Activated CD4-positive, alpha-beta T cell treated with anti-CD3 and anti-CD28 coated beads, Interleukin-2, amount 50 U/mL, for 24 hours (primary cell): ENCODE measurements around the gene IGF1R.
"Not testable (repeated sequence)": the region's sequence is repeated elsewhere in the genome, so short reads cannot be mapped to it uniquely, and the experiment has no call there.

Source experiments
- DNase-seq, 2 donors: peaks; one replicate each; pipeline ENCODE4 v3.0.0-alpha.2; 2020; ENCODE audit warnings: low read depth in 1 of 2, low spot score in 1 of 2

Gene IGF1R

GRCh38 chr15:98955961-98956723 lies 307.8 kb downstream of the IGF1R start:
- no peak for DNase-seq

DNA sequence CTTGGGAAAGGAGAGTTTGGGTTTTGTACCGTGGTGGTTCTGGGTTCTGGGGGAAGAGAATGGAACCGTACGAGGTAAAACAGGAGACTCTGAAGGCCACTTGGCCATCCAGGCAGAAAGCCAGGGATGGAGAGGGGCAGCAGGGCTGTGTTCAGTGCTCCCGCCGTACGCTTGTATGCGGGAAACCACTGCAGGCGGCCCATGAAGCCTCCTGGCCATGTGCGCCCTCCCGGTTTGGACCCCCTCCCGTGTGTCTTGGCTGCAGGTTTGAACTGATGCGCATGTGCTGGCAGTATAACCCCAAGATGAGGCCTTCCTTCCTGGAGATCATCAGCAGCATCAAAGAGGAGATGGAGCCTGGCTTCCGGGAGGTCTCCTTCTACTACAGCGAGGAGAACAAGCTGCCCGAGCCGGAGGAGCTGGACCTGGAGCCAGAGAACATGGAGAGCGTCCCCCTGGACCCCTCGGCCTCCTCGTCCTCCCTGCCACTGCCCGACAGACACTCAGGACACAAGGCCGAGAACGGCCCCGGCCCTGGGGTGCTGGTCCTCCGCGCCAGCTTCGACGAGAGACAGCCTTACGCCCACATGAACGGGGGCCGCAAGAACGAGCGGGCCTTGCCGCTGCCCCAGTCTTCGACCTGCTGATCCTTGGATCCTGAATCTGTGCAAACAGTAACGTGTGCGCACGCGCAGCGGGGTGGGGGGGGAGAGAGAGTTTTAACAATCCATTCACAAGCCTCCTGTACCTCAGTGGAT lies 308.6 kb downstream of the IGF1R start:
- no peak for DNase-seq

- DNase-seq = no peak
These were observed 309.3 kb downstream of the IGF1R start for GRCh38 chr15:98957655-98958054.

GRCh38 chr15:98958076-98958475 lies 309.7 kb downstream of the IGF1R start:
- DNase-seq = no peak

- no peak for DNase-seq
These were observed 310.7 kb downstream of the IGF1R start for GRCh38 chr15:98958918-98959639.

GRCh38 chr15:98959640-98960007 lies 311.3 kb downstream of the IGF1R start:
- no peak for DNase-seq

DNA sequence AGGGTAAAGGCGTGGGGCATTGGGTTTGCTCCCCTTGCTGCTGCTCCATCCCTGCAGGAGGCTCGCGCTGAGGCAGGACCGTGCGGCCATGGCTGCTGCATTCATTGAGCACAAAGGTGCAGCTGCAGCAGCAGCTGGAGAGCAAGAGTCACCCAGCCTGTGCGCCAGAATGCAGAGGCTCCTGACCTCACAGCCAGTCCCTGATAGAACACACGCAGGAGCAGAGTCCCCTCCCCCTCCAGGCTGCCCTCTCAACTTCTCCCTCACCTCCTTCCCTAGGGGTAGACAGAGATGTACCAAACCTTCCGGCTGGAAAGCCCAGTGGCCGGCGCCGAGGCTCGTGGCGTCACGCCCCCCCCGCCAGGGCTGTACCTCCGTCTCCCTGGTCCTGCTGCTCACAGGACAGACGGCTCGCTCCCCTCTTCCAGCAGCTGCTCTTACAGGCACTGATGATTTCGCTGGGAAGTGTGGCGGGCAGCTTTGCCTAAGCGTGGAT lies 312.3 kb downstream of the IGF1R start:
- no peak for DNase-seq

GRCh38 chr15:98963444-98963843 lies 315.1 kb downstream of the IGF1R start:
- DNase-seq = no peak

GRCh38 chr15:98964466-98965133 lies 316.3 kb downstream of the IGF1R start:
- DNase-seq = no peak

DNA sequence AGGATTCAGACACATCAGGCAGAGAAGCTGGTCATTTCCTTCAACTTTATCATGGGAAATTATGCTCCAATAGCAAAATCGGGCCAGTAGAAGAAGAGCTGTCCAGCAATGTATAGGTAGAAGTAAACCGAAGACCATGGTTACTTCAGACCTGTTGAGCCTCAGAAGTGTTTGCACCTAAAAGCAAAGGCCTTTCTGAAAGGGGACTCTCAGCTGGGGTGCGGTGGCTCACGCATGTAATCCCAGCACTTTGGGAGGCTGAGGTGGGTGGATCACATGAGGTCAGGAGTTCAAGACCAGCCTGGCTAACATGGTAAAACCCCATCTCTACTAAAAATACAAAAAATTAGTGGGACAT lies 316.8 kb downstream of the IGF1R start:
- not testable (repeated sequence) for DNase-seq

DNA sequence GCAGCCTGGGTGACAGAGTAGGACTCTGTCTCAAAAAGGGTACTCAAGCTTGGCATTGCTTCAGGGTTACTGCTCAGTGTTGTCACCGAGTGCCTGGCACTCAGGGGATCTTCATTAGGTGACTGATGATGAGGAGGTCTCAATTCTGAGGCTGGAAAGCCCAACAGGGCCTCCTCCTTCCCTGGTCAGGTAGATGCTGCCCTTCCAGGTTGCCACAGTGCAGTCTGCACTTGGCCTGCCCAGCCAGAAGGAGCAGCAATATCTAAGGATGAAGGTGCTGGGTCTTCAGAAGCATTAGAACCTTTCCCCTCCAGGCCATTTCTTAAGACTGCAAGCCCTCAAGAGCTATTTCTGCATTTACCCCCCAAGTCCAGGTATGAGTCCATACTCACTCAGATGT lies 317.3 kb downstream of the IGF1R start:
- no peak for DNase-seq

- no peak for DNase-seq
These were observed 317.9 kb downstream of the IGF1R start for GRCh38 chr15:98966091-98966787.

DNA sequence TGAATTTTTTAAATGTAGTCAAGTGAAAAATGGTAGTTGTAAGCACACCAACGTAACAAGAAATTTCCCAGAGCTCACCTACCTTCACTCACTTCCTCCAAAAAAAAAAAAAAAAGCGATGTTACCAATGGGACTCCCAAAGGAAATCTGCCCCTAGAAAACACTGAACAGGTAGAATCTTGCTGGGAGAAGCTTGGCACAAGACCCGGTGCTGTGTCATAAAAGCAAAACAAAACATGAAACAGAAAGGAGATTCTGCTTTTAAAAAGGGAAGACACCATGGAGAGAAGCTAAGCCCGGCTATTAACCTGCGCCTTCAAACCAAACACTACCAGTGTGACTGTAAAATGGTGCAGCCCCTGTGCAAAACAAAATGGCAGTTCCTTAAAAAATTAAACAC lies 318.8 kb downstream of the IGF1R start:
- DNase-seq = no peak

DNA sequence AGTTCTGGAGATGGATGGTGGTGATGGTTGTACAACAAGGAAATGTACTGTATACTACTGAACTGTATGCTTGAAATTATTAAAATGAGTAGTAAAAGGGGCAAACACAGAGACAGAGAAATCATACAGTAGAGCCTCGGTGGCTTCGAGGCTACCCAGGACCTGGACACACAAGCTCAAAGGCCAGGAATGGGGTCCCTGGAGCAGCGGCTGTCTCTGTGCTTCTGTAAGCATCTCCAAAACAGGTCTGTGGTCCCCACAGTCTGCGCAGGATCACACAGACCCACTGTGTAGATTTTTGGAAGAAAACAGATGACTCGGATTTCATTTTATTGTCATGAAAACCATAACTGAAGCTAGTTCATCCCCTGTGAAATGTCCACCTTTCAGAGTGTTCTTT lies 319.6 kb downstream of the IGF1R start:
- DNase-seq = no peak

DNA sequence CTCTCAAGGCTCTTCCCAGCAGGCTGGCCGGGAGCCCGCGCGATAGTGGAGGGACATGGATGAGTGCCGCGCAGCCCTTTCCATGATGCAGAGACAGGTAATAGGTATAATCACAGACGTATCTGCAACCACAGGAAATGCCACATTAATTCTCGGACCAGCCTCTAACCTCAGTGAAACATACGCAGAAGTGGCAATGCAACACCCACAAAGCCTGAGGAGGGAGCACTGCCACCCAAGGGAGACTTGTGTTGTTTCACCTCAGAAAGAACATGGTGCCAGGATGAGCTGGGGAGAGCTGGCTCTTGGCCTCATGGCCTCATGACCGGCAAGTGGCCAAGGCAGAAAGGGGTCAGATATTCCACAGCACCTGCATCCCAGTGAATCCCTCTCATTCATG lies 320.2 kb downstream of the IGF1R start:
- DNase-seq = no peak

DNA sequence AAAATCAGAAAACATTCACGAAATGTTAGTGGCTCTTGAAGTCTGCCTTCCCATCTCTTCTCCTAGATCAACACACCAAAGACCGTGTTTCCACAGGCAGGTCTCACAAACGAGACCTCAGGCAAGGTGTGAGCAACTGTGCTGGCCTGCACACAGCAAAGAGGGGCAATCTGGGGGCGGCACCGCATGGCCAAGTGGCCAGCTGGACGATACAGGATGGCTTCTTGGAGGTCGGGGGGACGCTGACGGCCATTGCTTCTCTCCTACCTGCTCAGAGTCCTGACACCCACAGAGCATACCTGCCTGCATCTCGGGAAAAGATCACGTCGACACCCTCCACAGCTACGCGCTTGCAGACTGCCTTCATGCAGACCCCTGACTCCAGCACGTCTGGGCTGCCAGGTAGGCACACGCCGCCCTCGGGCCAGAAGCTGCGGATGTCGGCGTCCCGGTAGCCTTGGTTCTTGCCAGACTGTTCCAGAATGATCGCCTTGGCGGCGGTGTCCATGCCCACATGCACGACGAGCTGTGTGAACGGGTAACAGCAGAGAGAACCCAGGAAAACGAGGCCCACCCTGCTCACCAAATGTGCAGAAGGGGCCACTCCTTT lies 320.9 kb downstream of the IGF1R start:
- no peak for DNase-seq

DNA sequence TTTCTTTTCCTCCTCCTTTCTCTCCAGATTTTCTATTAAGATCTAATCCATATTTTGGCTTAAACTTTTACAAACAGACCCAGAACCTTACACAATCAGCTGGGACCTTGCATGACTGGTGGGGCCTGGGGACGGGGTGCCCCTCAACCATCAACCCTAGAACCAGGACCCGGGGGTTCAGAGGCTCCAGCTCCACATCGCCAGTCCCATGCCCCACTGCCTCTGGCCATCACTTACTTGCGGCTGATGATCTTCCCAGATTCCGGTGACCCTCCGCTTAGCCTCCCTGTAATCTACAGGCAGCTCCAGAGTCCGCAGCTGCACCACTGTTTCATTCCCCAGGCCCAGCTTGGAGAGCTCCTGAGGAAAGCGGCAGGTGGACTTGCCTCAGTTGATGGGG lies 322.5 kb downstream of the IGF1R start:
- no peak for DNase-seq

DNA sequence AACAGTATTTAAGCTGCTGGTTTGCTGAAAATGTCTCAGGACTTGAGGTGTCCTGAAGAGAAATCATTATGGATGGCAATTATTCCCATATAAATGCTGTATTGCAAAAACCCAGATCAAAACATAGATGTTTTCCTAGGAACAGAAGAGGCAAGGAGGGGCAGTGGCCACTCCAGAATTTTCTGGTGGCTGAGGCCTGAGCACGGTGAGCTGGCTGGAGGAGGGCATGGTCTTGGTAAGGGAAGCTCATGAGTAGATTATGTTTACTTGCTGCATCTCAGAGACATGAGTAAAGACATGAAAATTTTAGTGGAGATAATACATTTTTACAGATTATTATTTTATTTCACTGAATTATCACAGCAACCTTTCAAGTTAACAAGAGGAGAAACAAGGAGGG lies 328.2 kb downstream of the IGF1R start:
- no peak for DNase-seq

GRCh38 chr15:98977441-98977840 lies 329.1 kb downstream of the IGF1R start:
- no peak for DNase-seq

DNA sequence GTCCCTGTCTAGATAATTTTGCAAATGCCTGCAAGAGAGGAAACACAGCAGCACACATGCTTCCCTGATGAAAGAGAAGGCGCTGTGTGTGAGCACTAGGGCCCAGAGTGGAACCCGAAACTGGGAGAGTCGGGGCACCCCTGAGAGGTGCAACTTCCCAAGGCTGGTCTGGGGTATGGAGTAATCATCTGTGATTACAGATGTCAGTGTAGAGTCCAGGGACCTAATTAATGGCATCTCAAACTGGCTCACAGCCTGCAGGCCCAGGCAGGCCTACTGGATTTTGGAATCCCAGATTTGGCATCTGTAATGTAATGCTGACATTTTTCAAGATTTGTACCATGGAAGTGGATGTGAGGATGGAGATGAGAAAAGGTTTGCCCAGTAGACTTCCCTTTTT lies 329.8 kb downstream of the IGF1R start:
- no peak for DNase-seq

DNA sequence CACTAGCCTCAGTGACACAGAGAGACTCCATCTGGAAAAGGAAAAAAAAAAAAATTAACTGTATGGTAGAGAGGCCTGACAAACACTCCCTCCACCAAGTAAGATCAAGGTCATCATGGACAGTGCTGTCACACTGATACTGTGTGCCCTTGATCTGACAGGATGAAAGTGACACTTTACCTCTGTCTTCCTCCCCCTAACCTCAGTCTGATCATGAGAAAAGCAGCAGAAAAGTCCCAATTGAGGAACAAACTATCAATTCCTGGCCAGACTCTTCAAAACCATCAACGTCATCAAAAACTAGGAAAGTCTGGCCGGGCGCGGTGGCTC lies 332.5 kb downstream of the IGF1R start:
- no peak for DNase-seq
